Mucosa of rectum (tissue), 2 donors: Measurements from ENCODE around the gene PPP1R3G.

Experiments used
- H3K27ac ChIP-seq, 2 donors: one replicate each; pipeline ENCODE4 v1.7.0; 2013; ENCODE audit warnings: inconsistent platforms in 2 of 2, low read depth in 2 of 2, low read length in 2 of 2
- H3K27me3 ChIP-seq, 2 donors: one replicate each; pipeline ENCODE4 v1.7.0; 2013; ENCODE audit warnings: low read length in 2 of 2; ENCODE audit not compliant: control insufficient read depth in 2 of 2, insufficient read depth in 2 of 2
- H3K36me3 ChIP-seq, 2 donors: one replicate each; pipeline ENCODE4 v1.7.0; 2013; ENCODE audit warnings: low read length in 2 of 2; ENCODE audit not compliant: control insufficient read depth in 2 of 2, insufficient read depth in 2 of 2
- H3K4me1 ChIP-seq, 2 donors: one replicate each; pipeline ENCODE4 v1.7.0; 2013; ENCODE audit warnings: low read length in 2 of 2, mild to moderate bottlenecking in 1 of 2; ENCODE audit not compliant: control insufficient read depth in 2 of 2, insufficient read depth in 2 of 2
- H3K4me3 ChIP-seq, 2 donors: one replicate each; pipeline ENCODE4 v1.7.0; 2013; ENCODE audit warnings: low read length in 2 of 2
- H3K9ac ChIP-seq, 2 donors: one replicate each; pipeline ENCODE4 v1.7.0; 2013; ENCODE audit warnings: low read length in 2 of 2, low read depth in 1 of 2, mild to moderate bottlenecking in 1 of 2
- H3K9me3 ChIP-seq, 2 donors: one replicate each; pipeline ENCODE4 v1.7.0; 2013; ENCODE audit warnings: low read length in 2 of 2; ENCODE audit not compliant: control insufficient read depth in 2 of 2
- donor health status: healthy.
- donor health status: Normal muscosa, but diverticular disease.

PPP1R3G gene

DNA sequence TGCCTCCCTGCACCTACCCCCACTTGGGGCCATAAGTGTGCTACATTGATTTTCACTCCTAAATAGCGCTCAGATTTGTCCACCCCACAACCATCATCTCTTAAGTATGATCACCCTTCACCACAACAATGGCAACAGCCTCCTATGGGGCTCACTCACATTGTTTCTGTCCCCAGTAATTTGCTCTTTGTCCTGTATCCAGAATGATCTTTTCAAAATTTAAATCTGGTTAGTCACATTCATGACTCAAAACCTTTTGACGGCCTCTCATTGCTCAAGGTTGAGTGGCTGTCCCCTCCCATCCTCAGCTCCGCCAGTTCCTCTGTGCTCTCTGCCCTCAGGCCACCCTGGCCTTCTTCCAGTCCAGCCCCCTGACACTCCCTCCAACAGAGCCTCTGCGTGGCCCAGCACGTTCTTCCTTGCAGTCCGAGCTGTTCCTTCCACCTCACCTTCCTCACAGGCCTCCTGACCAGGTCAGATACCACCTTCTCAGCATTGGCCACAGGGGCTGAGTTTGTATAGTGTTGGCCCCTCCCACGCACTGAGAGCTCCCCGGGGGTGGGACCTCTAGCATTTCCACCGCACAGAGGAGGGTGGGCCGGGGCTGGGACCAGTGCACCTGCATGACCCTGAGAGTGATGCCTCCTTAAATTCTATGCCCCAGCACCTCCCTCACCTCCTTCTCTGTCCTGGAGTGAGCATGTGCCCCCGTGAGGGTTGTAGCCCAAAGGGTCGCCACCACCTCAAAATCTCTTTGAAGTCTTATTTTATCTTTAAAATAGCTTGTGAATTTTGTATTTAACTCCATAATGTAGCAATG, 2.4 kb upstream of the PPP1R3G start:
- Histone ChIP-seq H3K36me3 (no peaks in the 10 kb centered on the region), H3K27me3 (no peaks in the 10 kb centered on the region), H3K9ac (no peak overlapping the region), H3K27ac (no peak overlapping the region), H3K9me3 (no peaks in the 10 kb centered on the region), H3K4me3 (no peak overlapping the region), H3K4me1 (peaks cover 0 to 8% of the 10 kb centered on the region in 2 donors)

DNA sequence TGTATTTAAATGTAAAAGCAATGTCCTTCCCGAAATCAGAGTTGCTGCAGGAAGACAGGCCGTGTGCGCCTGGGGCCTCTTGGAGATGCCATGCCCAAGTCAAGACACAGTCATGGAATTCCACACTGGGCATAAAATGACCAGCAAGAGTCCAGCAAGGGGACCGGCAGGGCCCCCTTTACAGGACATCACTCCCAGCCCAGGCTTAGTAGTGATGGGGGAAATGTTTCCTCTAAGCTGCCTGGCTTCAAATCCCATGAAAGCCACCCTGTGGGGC, 1.9 kb upstream of the PPP1R3G start:
- Histone ChIP-seq H3K36me3 (no peaks in the 10 kb centered on the region), H3K27me3 (no peaks in the 10 kb centered on the region), H3K9ac (no peak overlapping the region), H3K27ac (no peak overlapping the region), H3K9me3 (no peaks in the 10 kb centered on the region), H3K4me1 (peaks cover 0 to 8% of the 10 kb centered on the region in 2 donors), H3K4me3 (no peak overlapping the region)

DNA sequence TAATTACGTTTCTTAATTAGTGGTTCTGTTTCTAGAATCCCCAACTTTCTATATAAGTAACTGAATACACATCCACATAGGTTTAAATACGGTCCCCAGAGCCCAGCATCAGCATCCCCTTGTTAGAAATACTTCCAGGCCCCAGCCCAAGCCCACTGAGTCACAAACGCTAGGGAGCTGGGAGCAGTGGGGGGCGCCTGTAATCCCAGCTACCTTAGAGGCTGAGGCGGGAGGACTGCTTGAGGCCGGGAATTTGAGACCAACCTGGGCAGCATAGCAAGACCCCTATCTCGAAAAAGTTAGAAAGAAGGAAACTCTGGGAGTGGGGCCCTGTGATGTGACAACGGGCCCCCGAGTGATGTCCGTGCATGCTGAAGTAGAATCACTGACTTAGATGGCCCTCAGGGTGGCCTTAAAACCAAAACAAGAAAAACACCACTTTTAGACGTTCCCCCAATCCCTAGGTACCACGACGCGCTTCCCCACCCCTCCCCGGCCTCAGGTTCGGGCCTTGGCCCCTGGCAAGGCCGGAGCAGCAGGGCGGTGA, 1.3 kb upstream of the PPP1R3G start:
- Histone ChIP-seq H3K9ac (peak overlapping the region in 1 of 2 donors; percentile 71), H3K27ac (peak overlapping the region in 1 of 2 donors; percentile 66), H3K9me3 (no peaks in the 10 kb centered on the region), H3K4me1 (peaks cover 0 to 8% of the 10 kb centered on the region in 2 donors), H3K36me3 (no peaks in the 10 kb centered on the region), H3K27me3 (no peaks in the 10 kb centered on the region), H3K4me3 (peak overlapping the region; percentile 20 to 76)

DNA sequence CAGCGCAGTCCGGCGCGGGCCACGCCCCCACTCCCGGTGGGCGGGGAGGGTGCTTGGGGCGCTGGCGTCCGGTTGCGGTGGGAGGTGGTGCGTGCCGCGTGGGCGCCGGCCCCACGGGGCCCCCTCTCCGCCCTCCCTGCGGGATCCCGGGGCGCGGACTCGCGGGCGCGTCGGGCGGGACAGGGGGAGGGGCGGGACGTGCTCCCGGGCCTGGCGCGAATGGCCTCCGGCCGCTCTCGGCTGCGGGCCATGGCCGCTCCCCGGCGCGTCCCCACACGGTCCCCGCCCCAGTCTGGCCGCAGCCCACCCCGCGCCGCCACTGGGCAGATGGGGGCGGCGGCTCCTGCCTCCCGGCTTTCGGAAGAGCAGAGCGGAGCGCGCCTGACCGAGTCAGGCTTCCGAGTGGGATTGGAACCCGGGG, 771 bp upstream of the PPP1R3G start:
- H3K9me3 ChIP-seq, result no peaks in the 10 kb centered on the region
- peak overlapping the region; percentile 74 to 76 for H3K4me3 ChIP-seq
- H3K27me3 ChIP-seq, result no peaks in the 10 kb centered on the region
- peak overlapping the region; percentile 66 to 68 for H3K27ac ChIP-seq
- peaks cover 0 to 8% of the 10 kb centered on the region in 2 donors for H3K4me1 ChIP-seq
- H3K9ac ChIP-seq, result peak overlapping the region in 1 of 2 donors; percentile 71
- no peaks in the 10 kb centered on the region for H3K36me3 ChIP-seq

DNA sequence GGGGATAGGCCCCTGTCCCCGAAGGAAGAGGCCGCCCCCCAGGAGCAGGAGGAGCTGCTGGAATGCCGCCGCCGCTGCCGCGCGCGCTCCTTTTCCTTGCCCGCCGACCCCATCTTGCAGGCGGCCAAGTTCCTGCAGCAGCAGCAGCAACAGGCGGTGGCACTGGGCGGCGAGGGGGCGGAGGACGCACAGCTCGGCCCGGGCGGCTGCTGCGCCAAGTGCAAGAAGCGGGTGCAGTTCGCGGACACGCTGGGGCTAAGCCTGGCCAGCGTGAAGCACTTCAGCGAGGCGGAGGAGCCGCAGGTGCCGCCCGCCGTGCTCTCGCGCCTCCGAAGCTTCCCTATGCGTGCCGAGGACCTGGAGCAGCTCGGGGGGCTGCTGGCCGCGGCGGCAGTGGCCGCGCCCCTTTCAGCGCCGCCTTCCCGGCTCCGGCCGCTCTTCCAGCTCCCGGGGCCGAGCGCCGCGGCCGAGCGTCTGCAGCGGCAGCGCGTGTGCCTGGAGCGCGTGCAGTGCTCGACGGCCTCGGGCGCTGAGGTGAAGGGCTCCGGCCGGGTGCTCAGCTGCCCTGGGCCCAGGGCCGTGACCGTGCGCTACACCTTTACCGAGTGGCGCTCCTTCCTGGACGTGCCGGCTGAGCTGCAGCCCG, 630 bp downstream of the PPP1R3G start:
- Histone ChIP-seq H3K4me3 (peak overlapping the region; percentile 74 to 76), H3K27me3 (no peaks in the 10 kb centered on the region), H3K27ac (peak overlapping the region; percentile 66 to 68), H3K9ac (peak overlapping the region in 1 of 2 donors; percentile 71), H3K9me3 (no peaks in the 10 kb centered on the region), H3K4me1 (peaks cover 0 to 8% of the 10 kb centered on the region in 2 donors), H3K36me3 (no peaks in the 10 kb centered on the region)

DNA sequence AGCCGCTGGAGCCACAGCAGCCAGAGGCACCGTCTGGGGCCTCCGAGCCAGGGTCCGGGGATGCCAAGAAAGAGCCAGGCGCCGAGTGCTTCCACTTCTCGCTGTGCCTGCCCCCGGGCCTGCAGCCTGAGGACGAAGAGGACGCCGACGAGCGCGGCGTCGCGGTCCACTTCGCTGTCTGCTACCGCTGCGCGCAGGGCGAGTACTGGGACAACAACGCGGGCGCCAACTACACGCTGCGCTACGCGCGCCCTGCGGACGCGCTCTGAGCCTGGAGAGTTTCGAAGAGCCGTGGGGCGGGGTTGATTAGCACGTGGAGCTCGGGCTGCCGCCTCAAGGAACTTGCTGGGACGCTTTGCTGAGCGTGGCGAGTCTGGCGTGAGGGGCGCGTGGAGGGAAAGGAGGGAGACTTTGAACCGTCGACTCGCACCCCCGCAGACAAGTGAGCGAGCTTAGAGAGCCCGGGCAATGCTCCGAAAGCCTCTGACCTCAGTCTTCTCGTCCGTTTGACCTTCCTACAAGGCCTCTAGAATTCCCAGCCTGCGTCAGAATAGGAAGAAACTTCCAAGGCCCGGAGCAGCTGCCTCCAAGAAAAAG, 1.3 kb downstream of the PPP1R3G start:
- peaks cover 0 to 8% of the 10 kb centered on the region in 2 donors for H3K4me1 ChIP-seq
- no peaks in the 10 kb centered on the region for H3K36me3 ChIP-seq
- H3K27me3 ChIP-seq, result no peaks in the 10 kb centered on the region
- no peaks in the 10 kb centered on the region for H3K9me3 ChIP-seq
- no peak overlapping the region for H3K27ac ChIP-seq
- peak overlapping the region; percentile 74 to 76 for H3K4me3 ChIP-seq
- H3K9ac ChIP-seq, result peak overlapping the region in 1 of 2 donors; percentile 71

DNA sequence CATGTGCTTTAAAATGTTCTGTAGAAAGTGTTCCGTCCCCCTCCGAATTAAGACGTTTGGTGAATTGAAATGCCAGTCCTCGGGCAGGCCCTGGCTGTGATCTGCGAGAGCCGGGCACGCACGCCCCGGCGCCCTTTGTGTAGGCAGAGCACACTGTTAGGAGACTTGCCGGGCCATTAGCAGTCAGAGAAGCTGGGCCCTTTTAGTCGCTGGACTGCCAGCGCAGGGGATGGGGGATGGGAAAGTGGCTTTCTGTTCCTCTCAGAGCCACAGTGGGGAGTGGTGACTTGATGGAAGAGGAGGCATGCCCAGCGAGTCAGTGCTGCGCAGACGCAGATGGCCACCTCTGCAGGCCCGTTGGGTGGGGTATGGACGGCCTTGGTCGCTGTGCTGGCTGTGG, 2.2 kb downstream of the PPP1R3G start:
- H3K4me3 ChIP-seq, result no peak overlapping the region
- no peak overlapping the region for H3K27ac ChIP-seq
- no peaks in the 10 kb centered on the region for H3K9me3 ChIP-seq
- no peaks in the 10 kb centered on the region for H3K36me3 ChIP-seq
- peaks cover 0 to 8% of the 10 kb centered on the region in 2 donors for H3K4me1 ChIP-seq
- H3K9ac ChIP-seq, result no peak overlapping the region
- no peaks in the 10 kb centered on the region for H3K27me3 ChIP-seq

DNA sequence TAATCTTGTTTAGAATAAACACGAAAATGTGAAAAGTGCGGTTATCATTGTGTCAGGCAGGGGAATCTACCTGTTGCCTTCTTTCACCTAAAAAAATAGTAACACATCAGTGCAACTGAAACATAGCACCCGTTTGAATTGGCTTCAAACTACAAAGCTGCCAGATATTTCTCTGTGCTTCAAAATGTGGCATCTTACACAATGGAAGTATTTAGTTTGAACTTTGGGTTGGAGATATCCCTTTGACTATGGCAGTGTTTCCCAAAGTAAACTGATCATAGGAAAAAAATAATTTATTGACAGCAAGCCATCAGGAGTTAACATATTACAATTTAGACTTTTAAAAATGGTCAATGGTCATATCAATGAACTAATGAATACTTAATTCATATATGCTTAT, 3.6 kb downstream of the PPP1R3G start:
- H3K4me3 ChIP-seq, result no peak overlapping the region
- H3K9ac ChIP-seq, result no peak overlapping the region
- H3K27ac ChIP-seq, result no peak overlapping the region
- no peaks in the 10 kb centered on the region for H3K27me3 ChIP-seq
- peaks cover 0 to 8% of the 10 kb centered on the region in 2 donors for H3K4me1 ChIP-seq
- H3K36me3 ChIP-seq, result no peaks in the 10 kb centered on the region
- no peaks in the 10 kb centered on the region for H3K9me3 ChIP-seq

DNA sequence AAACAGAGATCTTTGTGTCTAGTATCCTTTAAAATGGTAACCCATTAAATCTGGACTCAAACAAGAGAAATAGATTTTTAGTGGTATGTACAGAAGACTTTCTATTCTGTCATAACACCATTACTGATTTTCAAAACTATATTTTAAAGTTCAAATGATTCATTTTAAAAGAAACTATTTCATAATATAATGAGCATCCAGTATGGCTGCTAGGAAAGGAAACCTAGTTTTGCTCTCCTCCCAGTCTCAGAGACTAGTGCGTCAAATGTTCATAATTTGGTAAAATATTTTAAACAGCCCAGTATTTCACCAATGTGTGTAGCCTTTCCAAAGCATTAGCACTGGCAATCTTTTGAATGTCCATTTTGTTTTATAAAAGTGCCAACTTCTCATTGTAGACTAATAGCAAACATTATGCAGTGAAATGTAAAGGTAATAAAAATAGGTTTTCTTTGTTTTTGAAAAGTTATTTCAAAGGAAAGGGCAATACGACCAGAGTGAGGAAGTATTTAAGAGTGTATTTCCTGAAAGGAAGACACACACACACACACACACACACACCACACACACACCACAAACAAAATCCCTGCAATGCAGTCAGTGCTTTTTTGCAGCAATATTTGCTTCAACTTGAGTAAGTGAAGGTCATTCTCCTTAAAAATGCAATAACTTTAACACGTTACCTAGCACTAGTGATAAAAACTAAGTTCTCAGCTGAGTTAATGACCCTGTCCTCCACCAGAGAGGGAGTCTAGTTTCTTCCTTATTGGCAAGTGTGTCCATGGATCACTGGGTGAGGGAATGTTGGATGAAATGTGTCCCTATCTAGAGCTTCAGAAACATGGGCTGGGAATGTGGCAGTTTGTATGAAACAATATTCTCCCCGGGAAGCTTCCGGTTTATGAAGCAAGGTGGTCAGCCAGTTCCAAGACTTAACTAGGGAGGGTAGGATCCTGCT, 4.6 kb downstream of the PPP1R3G start:
- H3K4me1 ChIP-seq, result peaks cover 0 to 8% of the 10 kb centered on the region in 2 donors
- H3K36me3 ChIP-seq, result no peaks in the 10 kb centered on the region
- H3K4me3 ChIP-seq, result no peak overlapping the region
- peak overlapping the region; percentile 20 to 40 for H3K27ac ChIP-seq
- no peaks in the 10 kb centered on the region for H3K9me3 ChIP-seq
- H3K27me3 ChIP-seq, result no peaks in the 10 kb centered on the region
- H3K9ac ChIP-seq, result no peak overlapping the region
